Neural cell (in vitro differentiated cells): ENCODE data around the gene PAWR. TPM values are rescaled to one million over a fixed set of nuclear protein-coding genes. Genes with fewer than 3 reads are reported as not detected.

Source experiments
- H2AFZ ChIP-seq: fragments of 200-600, 300-800 bp; sonication (generic), shearing (Covaris generic); 2 replicates; pipeline ENCODE4 v1.6.0; 2014; ENCODE audit warnings: low read depth, mild to moderate bottlenecking, antibody characterized with exemption, low read length, moderate library complexity
- H3F3A ChIP-seq: fragments of 200-600 bp; shearing (Covaris generic); 2 replicates; pipeline ENCODE4 v1.6.1; 2016; ENCODE audit warnings: mild to moderate bottlenecking, moderate library complexity, mixed read lengths, antibody characterized with exemption, low read length; ENCODE audit not compliant: insufficient read depth, poor library complexity, severe bottlenecking
- H3K27ac ChIP-seq: fragments of 200-600, 300-800 bp; sonication (generic), shearing (Covaris generic); 2 replicates; pipeline ENCODE4 v1.5.1; 2014; ENCODE audit warnings: mild to moderate bottlenecking, low read length, moderate library complexity
- H3K27me3 ChIP-seq: fragments of 300-800, 200-600 bp; sonication (generic), shearing (Covaris generic); 2 replicates; pipeline ENCODE4 v1.6.0; 2014; ENCODE audit warnings: mild to moderate bottlenecking, low read depth, low read length, moderate library complexity; ENCODE audit not compliant: insufficient read depth
- H3K36me3 ChIP-seq: fragments of 300-800, 200-600 bp; sonication (generic), shearing (Covaris generic); 2 replicates; pipeline ENCODE4 v1.5.1; 2014; ENCODE audit warnings: mild to moderate bottlenecking, antibody characterized with exemption, low read length, moderate library complexity; ENCODE audit not compliant: insufficient read depth
- H3K4me2 ChIP-seq: fragments of 300-800, 200-600 bp; sonication (generic), shearing (Covaris generic); 2 replicates; pipeline ENCODE4 v1.6.0; 2014; ENCODE audit warnings: mild to moderate bottlenecking, low read length
- H3K4me3 ChIP-seq: fragments of 300-800, 200-600 bp; sonication (generic), shearing (Covaris generic); 2 replicates; pipeline ENCODE4 v1.5.1; 2014; ENCODE audit warnings: mild to moderate bottlenecking, low read length, moderate library complexity
- H3K79me2 ChIP-seq: fragments of 200-600 bp; shearing (Covaris generic); replicated peaks from 2 replicates; pipeline ENCODE4 v1.6.0; 2014; ENCODE audit warnings: mild to moderate bottlenecking, low read length, moderate library complexity; ENCODE audit not compliant: insufficient read depth
- H3K9ac ChIP-seq: fragments of 300-800, 200-600 bp; sonication (generic), shearing (Covaris generic); 2 replicates; pipeline ENCODE4 v1.6.1; 2016; ENCODE audit warnings: mild to moderate bottlenecking, low read length, mixed read lengths
- H3K9me2 ChIP-seq: fragments of 200-600 bp; shearing (Covaris generic); 2 replicates; pipeline ENCODE4 v1.6.1; 2016; ENCODE audit warnings: mild to moderate bottlenecking, low read length, mixed read lengths; ENCODE audit not compliant: insufficient read depth
- H3K9me3 ChIP-seq: fragments of 200-600, 300-800 bp; sonication (generic), shearing (Covaris generic); 2 replicates; pipeline ENCODE4 v1.6.1; 2016; ENCODE audit warnings: mild to moderate bottlenecking, mixed run types, low read length, moderate library complexity, mixed read lengths
- H4K20me1 ChIP-seq: fragments of 200-600 bp; shearing (Covaris generic); 2 replicates; pipeline ENCODE4 v1.6.1; 2016; ENCODE audit warnings: mild to moderate bottlenecking, mixed run types; ENCODE audit not compliant: insufficient read depth
- CTCF ChIP-seq: fragments of 450-650 bp; IDR thresholded peaks from 2 replicates; pipeline ENCODE4 v1.5.1; 2014; ENCODE audit warnings: antibody characterized with exemption, mild to moderate bottlenecking, moderate library complexity; ENCODE audit not compliant: poor library complexity, severe bottlenecking
- EP300 ChIP-seq: fragments of 450-650 bp; conservative IDR thresholded peaks from 2 replicates; pipeline ENCODE4 v1.6.1; 2014; ENCODE audit warnings: antibody characterized with exemption, mild to moderate bottlenecking, moderate library complexity; ENCODE audit not compliant: poor library complexity, severe bottlenecking
- EZH2 ChIP-seq: fragments of 200-600, 300-800 bp; shearing (Covaris generic), sonication (generic); IDR thresholded peaks from 2 replicates; pipeline ENCODE4 v1.6.1; 2014; ENCODE audit warnings: antibody characterized with exemption, low read length, borderline replicate concordance, mild to moderate bottlenecking; ENCODE audit not compliant: insufficient read depth, poor library complexity, severe bottlenecking
- MXI1 ChIP-seq: fragments of 450-650 bp; conservative IDR thresholded peaks from 2 replicates; pipeline ENCODE4 v1.6.1; 2014; ENCODE audit warnings: antibody characterized with exemption, mild to moderate bottlenecking; ENCODE audit not compliant: poor library complexity, severe bottlenecking
- POLR2AphosphoS5 ChIP-seq: IDR thresholded peaks from 2 replicates; pipeline ENCODE4 v1.6.1; 2012
- RAD21 ChIP-seq: fragments of 450-650 bp; conservative IDR thresholded peaks from 2 replicates; pipeline ENCODE4 v1.6.1; 2014; ENCODE audit warnings: antibody characterized with exemption, mild to moderate bottlenecking, moderate library complexity
- SMC3 ChIP-seq: fragments of 450-650 bp; conservative IDR thresholded peaks from 2 replicates; pipeline ENCODE4 v1.6.1; 2014; ENCODE audit warnings: antibody characterized with exemption, mild to moderate bottlenecking, moderate library complexity; ENCODE audit not compliant: poor library complexity
- TAF1 ChIP-seq: IDR thresholded peaks from 2 replicates; pipeline ENCODE4 v1.6.1; 2012; ENCODE audit warnings: low read depth
- polyA plus RNA-seq: library from polyadenylated mRNA; depleted of rRNA; stranded (reverse); fragments of >200 nt; gene quantifications from 2 replicates; pipeline ENCODE4 v1.2.3, GENCODE V29; 2014
- TF ChIP-seq, protein P1 (sequence below): IDR thresholded peaks from 2 replicates; pipeline ENCODE4 v1.6.1; 2012; ENCODE audit warnings: borderline replicate concordance

The PAWR gene
- polyA plus RNA-seq, 1 donor from 2014 or later: 13.4 TPM

- Histone ChIP-seq H3K36me3 (no peaks in the 10 kb centered on the region), H3K79me2 (no peaks in the 10 kb centered on the region), H3K27ac (no peak overlapping the region), H3K9me2 (no peaks in the 10 kb centered on the region), H3K4me2 (no peak overlapping the region), H3K9me3 (no peaks in the 10 kb centered on the region), H3K4me3 (no peak overlapping the region), H4K20me1 (no peaks in the 10 kb centered on the region), H3K27me3 (no peaks in the 10 kb centered on the region), H2AFZ (no peak overlapping the region), H3K9ac (no peak overlapping the region), H3F3A (no peaks in the 10 kb centered on the region)
- no peak for TF ChIP-seq TAF1
- TF ChIP-seq RAD21: no peak
- TF ChIP-seq EZH2: no peak
- no peak for TF ChIP-seq SMC3
- no peak for TF ChIP-seq POLR2AphosphoS5
- no peak for TF ChIP-seq EP300
Measured at GRCh38 chr12:79601908-79602307, 88.9 kb downstream of the PAWR start.

GRCh38 chr12:79597910-79598309 lies 92.9 kb downstream of the PAWR start:
- no peak overlapping the region for H3K9ac ChIP-seq
- no peaks in the 10 kb centered on the region for H3K36me3 ChIP-seq
- TF ChIP-seq CTCF (no peak), MXI1 (no peak), EZH2 (no peak), TAF1 (no peak), POLR2AphosphoS5 (no peak), EP300 (no peak), SMC3 (no peak), RAD21 (no peak)
- TF ChIP-seq, protein P1, sequence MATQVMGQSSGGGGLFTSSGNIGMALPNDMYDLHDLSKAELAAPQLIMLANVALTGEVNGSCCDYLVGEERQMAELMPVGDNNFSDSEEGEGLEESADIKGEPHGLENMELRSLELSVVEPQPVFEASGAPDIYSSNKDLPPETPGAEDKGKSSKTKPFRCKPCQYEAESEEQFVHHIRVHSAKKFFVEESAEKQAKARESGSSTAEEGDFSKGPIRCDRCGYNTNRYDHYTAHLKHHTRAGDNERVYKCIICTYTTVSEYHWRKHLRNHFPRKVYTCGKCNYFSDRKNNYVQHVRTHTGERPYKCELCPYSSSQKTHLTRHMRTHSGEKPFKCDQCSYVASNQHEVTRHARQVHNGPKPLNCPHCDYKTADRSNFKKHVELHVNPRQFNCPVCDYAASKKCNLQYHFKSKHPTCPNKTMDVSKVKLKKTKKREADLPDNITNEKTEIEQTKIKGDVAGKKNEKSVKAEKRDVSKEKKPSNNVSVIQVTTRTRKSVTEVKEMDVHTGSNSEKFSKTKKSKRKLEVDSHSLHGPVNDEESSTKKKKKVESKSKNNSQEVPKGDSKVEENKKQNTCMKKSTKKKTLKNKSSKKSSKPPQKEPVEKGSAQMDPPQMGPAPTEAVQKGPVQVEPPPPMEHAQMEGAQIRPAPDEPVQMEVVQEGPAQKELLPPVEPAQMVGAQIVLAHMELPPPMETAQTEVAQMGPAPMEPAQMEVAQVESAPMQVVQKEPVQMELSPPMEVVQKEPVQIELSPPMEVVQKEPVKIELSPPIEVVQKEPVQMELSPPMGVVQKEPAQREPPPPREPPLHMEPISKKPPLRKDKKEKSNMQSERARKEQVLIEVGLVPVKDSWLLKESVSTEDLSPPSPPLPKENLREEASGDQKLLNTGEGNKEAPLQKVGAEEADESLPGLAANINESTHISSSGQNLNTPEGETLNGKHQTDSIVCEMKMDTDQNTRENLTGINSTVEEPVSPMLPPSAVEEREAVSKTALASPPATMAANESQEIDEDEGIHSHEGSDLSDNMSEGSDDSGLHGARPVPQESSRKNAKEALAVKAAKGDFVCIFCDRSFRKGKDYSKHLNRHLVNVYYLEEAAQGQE: no peak
- no peak overlapping the region for H3K27ac ChIP-seq
- H2AFZ ChIP-seq: no peak overlapping the region
- no peaks in the 10 kb centered on the region for H4K20me1 ChIP-seq
- no peaks in the 10 kb centered on the region for H3K9me2 ChIP-seq
- no peak overlapping the region for H3K4me2 ChIP-seq
- no peaks in the 10 kb centered on the region for H3F3A ChIP-seq
- no peaks in the 10 kb centered on the region for H3K79me2 ChIP-seq
- no peaks in the 10 kb centered on the region for H3K9me3 ChIP-seq
- no peak overlapping the region for H3K4me3 ChIP-seq
- H3K27me3 ChIP-seq: no peaks in the 10 kb centered on the region
